Measurements from ENCODE around the gene CD59. TPM values are rescaled to one million over a fixed set of nuclear protein-coding genes. Genes with fewer than 3 reads are reported as not detected.
A peak's percentile ranks its signal among the peaks of the same experiment; 100 is the strongest.

Gene CD59
- total and polyA plus RNA-seq, 9 of the 15 experiments (the other 6 are each of a cell fraction or from before 2014, with no cell fraction given), result 38.1 to 338 (median 173) TPM

DNA sequence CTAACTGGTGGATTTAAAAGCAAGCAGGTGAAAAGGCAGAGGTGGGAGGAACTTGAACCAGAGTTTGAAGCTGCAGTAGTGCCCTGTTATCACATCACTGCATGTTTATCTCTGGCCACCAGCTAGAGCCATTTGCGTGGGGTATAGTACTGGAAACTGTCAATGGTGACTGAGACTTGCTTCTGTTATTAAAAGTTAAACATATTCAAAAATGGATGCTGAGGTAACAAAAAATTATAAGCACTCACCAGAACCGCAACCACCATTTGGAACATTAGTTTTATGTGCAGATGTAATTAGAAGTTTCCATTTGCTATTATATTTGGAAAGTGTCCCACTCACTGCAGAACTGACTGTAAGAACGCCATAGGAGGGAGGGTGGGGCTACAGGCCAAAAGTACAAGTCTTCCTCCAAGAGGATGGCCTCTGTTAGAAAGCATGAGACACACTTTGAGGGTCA is 1.2 kb upstream of the CD59 start (continued):
- TF ChIP-seq, protein P1, sequence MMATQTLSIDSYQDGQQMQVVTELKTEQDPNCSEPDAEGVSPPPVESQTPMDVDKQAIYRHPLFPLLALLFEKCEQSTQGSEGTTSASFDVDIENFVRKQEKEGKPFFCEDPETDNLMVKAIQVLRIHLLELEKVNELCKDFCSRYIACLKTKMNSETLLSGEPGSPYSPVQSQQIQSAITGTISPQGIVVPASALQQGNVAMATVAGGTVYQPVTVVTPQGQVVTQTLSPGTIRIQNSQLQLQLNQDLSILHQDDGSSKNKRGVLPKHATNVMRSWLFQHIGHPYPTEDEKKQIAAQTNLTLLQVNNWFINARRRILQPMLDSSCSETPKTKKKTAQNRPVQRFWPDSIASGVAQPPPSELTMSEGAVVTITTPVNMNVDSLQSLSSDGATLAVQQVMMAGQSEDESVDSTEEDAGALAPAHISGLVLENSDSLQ (IDR thresholded peaks at IDR 0.05), result peak; percentile 61
- no peak for TF ChIP-seq DIDO1 (tag; IDR thresholded peaks at IDR 0.05; ENCODE audit: low read depth)
- TF ChIP-seq DMBX1 (CRISPR knock-in tag; IDR thresholded peaks at IDR 0.05; ENCODE audit: borderline replicate concordance), result no peak
- no peak for TF ChIP-seq SETDB1 (IDR thresholded peaks at IDR 0.05; ENCODE audit: low read length)
- TF ChIP-seq ZNF165 (CRISPR knock-in tag; IDR thresholded peaks at IDR 0.05; ENCODE audit: borderline replicate concordance), result no peak
- TF ChIP-seq FOXK2 (conservative IDR thresholded peaks at IDR 0.05 in 1 of 2, IDR thresholded peaks at IDR 0.05 in 1 of 2; ENCODE audit: low read depth in 2 of 2), result peak; percentile 88 to 92
- TF ChIP-seq L3MBTL2 (IDR thresholded peaks at IDR 0.05), result peak; percentile 36; the same call in 1 of the 2 replicates
- no peak for TF ChIP-seq SMAD3 (CRISPR knock-in tag; conservative IDR thresholded peaks at IDR 0.05)
- peak; percentile 97 for TF ChIP-seq CBFA2T3 (IDR thresholded peaks at IDR 0.05)
- no peak for TF ChIP-seq PCBP1 (IDR thresholded peaks at IDR 0.05; ENCODE audit: low read depth, low read length, poor library complexity, severe bottlenecking)
- TF ChIP-seq ZNF717 (CRISPR knock-in tag; IDR thresholded peaks at IDR 0.05), result no peak
- TF ChIP-seq BRF1 (IDR thresholded peaks at IDR 0.05; ENCODE audit: borderline replicate concordance, extremely low read depth, insufficient read length), result no peak
- peak in 1 of 2 experiments; percentile 64; a peak in 1 of 3 replicates for TF ChIP-seq CBX3 (IDR thresholded peaks at IDR 0.05; ENCODE audit: borderline replicate concordance in 1 of 2, low read length in 2 of 2)
- TF ChIP-seq, protein P2, sequence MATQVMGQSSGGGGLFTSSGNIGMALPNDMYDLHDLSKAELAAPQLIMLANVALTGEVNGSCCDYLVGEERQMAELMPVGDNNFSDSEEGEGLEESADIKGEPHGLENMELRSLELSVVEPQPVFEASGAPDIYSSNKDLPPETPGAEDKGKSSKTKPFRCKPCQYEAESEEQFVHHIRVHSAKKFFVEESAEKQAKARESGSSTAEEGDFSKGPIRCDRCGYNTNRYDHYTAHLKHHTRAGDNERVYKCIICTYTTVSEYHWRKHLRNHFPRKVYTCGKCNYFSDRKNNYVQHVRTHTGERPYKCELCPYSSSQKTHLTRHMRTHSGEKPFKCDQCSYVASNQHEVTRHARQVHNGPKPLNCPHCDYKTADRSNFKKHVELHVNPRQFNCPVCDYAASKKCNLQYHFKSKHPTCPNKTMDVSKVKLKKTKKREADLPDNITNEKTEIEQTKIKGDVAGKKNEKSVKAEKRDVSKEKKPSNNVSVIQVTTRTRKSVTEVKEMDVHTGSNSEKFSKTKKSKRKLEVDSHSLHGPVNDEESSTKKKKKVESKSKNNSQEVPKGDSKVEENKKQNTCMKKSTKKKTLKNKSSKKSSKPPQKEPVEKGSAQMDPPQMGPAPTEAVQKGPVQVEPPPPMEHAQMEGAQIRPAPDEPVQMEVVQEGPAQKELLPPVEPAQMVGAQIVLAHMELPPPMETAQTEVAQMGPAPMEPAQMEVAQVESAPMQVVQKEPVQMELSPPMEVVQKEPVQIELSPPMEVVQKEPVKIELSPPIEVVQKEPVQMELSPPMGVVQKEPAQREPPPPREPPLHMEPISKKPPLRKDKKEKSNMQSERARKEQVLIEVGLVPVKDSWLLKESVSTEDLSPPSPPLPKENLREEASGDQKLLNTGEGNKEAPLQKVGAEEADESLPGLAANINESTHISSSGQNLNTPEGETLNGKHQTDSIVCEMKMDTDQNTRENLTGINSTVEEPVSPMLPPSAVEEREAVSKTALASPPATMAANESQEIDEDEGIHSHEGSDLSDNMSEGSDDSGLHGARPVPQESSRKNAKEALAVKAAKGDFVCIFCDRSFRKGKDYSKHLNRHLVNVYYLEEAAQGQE (IDR thresholded peaks at IDR 0.05; ENCODE audit: borderline replicate concordance), result peak; percentile 21; the same call in 1 of the 2 replicates
- TF ChIP-seq, protein P2 (CRISPR knock-in tag; IDR thresholded peaks at IDR 0.05; ENCODE audit: low read depth), result no peak
- TF ChIP-seq KDM2B (CRISPR knock-in tag; IDR thresholded peaks at IDR 0.05), result no peak
- TF ChIP-seq, protein P3, sequence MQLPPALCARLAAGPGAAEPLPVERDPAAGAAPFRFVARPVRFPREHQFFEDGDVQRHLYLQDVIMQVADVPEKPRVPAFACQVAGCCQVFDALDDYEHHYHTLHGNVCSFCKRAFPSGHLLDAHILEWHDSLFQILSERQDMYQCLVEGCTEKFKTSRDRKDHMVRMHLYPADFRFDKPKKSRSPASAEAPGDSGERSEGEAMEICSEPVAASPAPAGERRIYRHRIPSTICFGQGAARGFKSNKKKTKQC (CRISPR knock-in tag; IDR thresholded peaks at IDR 0.05), result no peak
- TF ChIP-seq, protein P4, sequence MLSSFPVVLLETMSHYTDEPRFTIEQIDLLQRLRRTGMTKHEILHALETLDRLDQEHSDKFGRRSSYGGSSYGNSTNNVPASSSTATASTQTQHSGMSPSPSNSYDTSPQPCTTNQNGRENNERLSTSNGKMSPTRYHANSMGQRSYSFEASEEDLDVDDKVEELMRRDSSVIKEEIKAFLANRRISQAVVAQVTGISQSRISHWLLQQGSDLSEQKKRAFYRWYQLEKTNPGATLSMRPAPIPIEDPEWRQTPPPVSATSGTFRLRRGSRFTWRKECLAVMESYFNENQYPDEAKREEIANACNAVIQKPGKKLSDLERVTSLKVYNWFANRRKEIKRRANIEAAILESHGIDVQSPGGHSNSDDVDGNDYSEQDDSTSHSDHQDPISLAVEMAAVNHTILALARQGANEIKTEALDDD (IDR thresholded peaks at IDR 0.05), result peak; percentile 80
- TF ChIP-seq CREM (IDR thresholded peaks at IDR 0.05; ENCODE audit: low read depth), result peak; percentile 85
- TF ChIP-seq CREBBP (IDR thresholded peaks at IDR 0.05; ENCODE audit: low read depth, low read length), result no peak

All from K562 (cell line).